HCT116 (cell line): ENCODE results near the gene TMEM42.

Source experiments
- CTCF ChIP-seq, 3 experiments: fragments of 200-600 bp in 1 of 3; sonication (generic) in 1 of 3; IDR thresholded peaks in 2 of 3; conservative IDR thresholded peaks in 1 of 3; 2 replicates each; pipeline ENCODE4 v1.5.1; 2012 to 2017; ENCODE audit warnings: low read depth in 2 of 3, low read length in 2 of 3, antibody characterized with exemption in 1 of 3, borderline replicate concordance in 1 of 3, control low read depth in 1 of 3, mild to moderate bottlenecking in 1 of 3, mixed read lengths in 1 of 3, mixed run types in 1 of 3, moderate library complexity in 1 of 3; ENCODE audit not compliant: insufficient read depth in 1 of 3
- EGR1 ChIP-seq: IDR thresholded peaks from 2 replicates; pipeline ENCODE4 v1.6.1; 2012; ENCODE audit warnings: low read depth
- EZH2 ChIP-seq: fragments of 200-600 bp; sonication (generic); IDR thresholded peaks from 2 replicates; pipeline ENCODE4 v1.6.1; 2017; ENCODE audit warnings: antibody characterized with exemption, mixed run types
- EZH2phosphoT487 ChIP-seq: fragments of 200-600 bp; IDR thresholded peaks from 2 replicates; pipeline ENCODE4 v1.6.1; 2018; ENCODE audit warnings: antibody characterized with exemption, borderline replicate concordance
- REST ChIP-seq: IDR thresholded peaks from 2 replicates; pipeline ENCODE4 v1.6.1; 2012; ENCODE audit warnings: low read depth
- SIN3A ChIP-seq: IDR thresholded peaks from 2 replicates; pipeline ENCODE4 v1.6.1; 2012; ENCODE audit warnings: low read depth
- TCF7L2 ChIP-seq: IDR thresholded peaks from 2 replicates; pipeline ENCODE4 v1.7.0; 2011; ENCODE audit warnings: borderline replicate concordance, inconsistent platforms; ENCODE audit not compliant: insufficient read depth, insufficient read length; ENCODE audit errors: extremely low read depth

- no peak for TF ChIP-seq EZH2
- TF ChIP-seq TCF7L2: no peak
- TF ChIP-seq CTCF (IDR thresholded peaks at IDR 0.05 in 2 of 3, conservative IDR thresholded peaks at IDR 0.05 in 1 of 3; ENCODE audit: borderline replicate concordance in 1 of 3, insufficient read depth in 1 of 3, low read depth in 2 of 3, low read length in 2 of 3): no peak
- no peak for TF ChIP-seq EZH2phosphoT487
- no peak for TF ChIP-seq REST
- TF ChIP-seq SIN3A: no peak
- TF ChIP-seq EGR1: no peak
Measured at GRCh38 chr3:44905446-44906157, 43.9 kb downstream of the TMEM42 start.
